ENCODE results near the gene TOR4A. TPM values are rescaled to one million over a fixed set of nuclear protein-coding genes. Genes with fewer than 3 reads are reported as not detected.
A peak's percentile ranks its signal among the peaks of the same experiment; 100 is the strongest.

The TOR4A gene
- total RNA-seq, 1 experiment from 2014 or later: 37.1 TPM

GRCh38 chr9:137302449-137303150, 25.1 kb downstream of the TOR4A start:
- intact Hi-C loops (cut with micrococcal nuclease; ENCODE audit: unreplicated experiment): no loop called here
- Histone ChIP-seq H3K4me3 (ENCODE audit: low read depth in 2 of 2, low read length in 2 of 2) (peak overlapping the region; percentile 35 to 46), H3K36me3 (ENCODE audit: control insufficient read depth, insufficient read depth, low read length) (no peaks in the 10 kb centered on the region), H3K9me3 (ENCODE audit: control insufficient read depth, insufficient read depth, low read depth, low read length) (no peaks in the 10 kb centered on the region), H3K27ac (ENCODE audit: low read length) (peak overlapping the region; percentile 78), H3K4me1 (ENCODE audit: control insufficient read depth, insufficient read depth, low read length) (peaks cover 60% of the 10 kb centered on the region), H3K27me3 (ENCODE audit: control insufficient read depth, insufficient read depth, low read length) (no peaks in the 10 kb centered on the region)
- ChIA-PET POLR2A (no interaction called here), CTCF (interaction anchor here (0.5 to 2.0 kb wide), 5 partner anchors 14 to 120 kb away, joined by 3 to 7 read pairs (median 4); partner anchors contain the start of genes EXD3 and NOXA1)
- BruUV-seq (replicated peaks): no TSS peak
- peak; percentile 57 for ATAC-seq
- in situ Hi-C loops (cut with HindIII; ENCODE audit: low pct_unique_long_range_greater_than_20kb, low sequenced_read_pairs): no loop called here
- TF ChIP-seq, protein P1, sequence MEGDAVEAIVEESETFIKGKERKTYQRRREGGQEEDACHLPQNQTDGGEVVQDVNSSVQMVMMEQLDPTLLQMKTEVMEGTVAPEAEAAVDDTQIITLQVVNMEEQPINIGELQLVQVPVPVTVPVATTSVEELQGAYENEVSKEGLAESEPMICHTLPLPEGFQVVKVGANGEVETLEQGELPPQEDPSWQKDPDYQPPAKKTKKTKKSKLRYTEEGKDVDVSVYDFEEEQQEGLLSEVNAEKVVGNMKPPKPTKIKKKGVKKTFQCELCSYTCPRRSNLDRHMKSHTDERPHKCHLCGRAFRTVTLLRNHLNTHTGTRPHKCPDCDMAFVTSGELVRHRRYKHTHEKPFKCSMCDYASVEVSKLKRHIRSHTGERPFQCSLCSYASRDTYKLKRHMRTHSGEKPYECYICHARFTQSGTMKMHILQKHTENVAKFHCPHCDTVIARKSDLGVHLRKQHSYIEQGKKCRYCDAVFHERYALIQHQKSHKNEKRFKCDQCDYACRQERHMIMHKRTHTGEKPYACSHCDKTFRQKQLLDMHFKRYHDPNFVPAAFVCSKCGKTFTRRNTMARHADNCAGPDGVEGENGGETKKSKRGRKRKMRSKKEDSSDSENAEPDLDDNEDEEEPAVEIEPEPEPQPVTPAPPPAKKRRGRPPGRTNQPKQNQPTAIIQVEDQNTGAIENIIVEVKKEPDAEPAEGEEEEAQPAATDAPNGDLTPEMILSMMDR (IDR thresholded peaks at IDR 0.05): peak; percentile 83
- TF ChIP-seq POLR2AphosphoS5 (IDR thresholded peaks at IDR 0.05; ENCODE audit: low read depth, low read length) (no peak), REST (IDR thresholded peaks at IDR 0.05; ENCODE audit: insufficient read depth in 1 of 2, low read depth in 2 of 2, low read length in 1 of 2) (no peak)
- DNase-seq (ENCODE audit: low read depth, low spot score): no peak

- ATAC-seq (no peak), DNase-seq (ENCODE audit: low read depth, low spot score) (no peak)
- no peak for TF ChIP-seq REST (IDR thresholded peaks at IDR 0.05; ENCODE audit: insufficient read depth in 1 of 2, low read depth in 2 of 2, low read length in 1 of 2)
- TF ChIP-seq, protein P1 (IDR thresholded peaks at IDR 0.05): no peak
- TF ChIP-seq SIN3A (IDR thresholded peaks at IDR 0.05; ENCODE audit: borderline replicate concordance, insufficient read depth, low read depth, low read length): no peak
- no peak for TF ChIP-seq TCF7L2 (IDR thresholded peaks at IDR 0.05; ENCODE audit: low read depth, low read length)
- TF ChIP-seq POLR2AphosphoS5 (IDR thresholded peaks at IDR 0.05; ENCODE audit: low read depth, low read length): no peak
- in situ Hi-C loops (cut with HindIII; ENCODE audit: low pct_unique_long_range_greater_than_20kb, low sequenced_read_pairs) (no loop called here), intact Hi-C loops (cut with micrococcal nuclease; ENCODE audit: unreplicated experiment) (no loop called here)
- no peaks in the 10 kb centered on the region for H3K27me3 ChIP-seq (ENCODE audit: control insufficient read depth, insufficient read depth, low read length)
- no TSS peak for BruUV-seq (replicated peaks)
- H3K9me3 ChIP-seq (ENCODE audit: control insufficient read depth, insufficient read depth, low read depth, low read length): no peaks in the 10 kb centered on the region
- no peaks in the 10 kb centered on the region for H3K36me3 ChIP-seq (ENCODE audit: control insufficient read depth, insufficient read depth, low read length)
- peaks cover 53% of the 10 kb centered on the region for H3K4me1 ChIP-seq (ENCODE audit: control insufficient read depth, insufficient read depth, low read length)
- CTCF ChIA-PET: no interaction called here
- POLR2A ChIA-PET: no interaction called here
- peak overlapping the region; percentile 78 for H3K27ac ChIP-seq (ENCODE audit: low read length)
- peak overlapping the region; percentile 35 to 46 for H3K4me3 ChIP-seq (ENCODE audit: low read depth in 2 of 2, low read length in 2 of 2)
These were observed 25.8 kb downstream of the TOR4A start for GRCh38 chr9:137303151-137303892.
